Activated CD4-positive, CD25-positive, alpha-beta regulatory T cell treated with anti-CD3 and anti-CD28 coated beads, Interleukin-2, amount 50 U/mL, for 16 hours (primary cell): ENCODE measurements around the gene DGCR6.
"Not testable (repeated sequence)": the region's sequence is repeated elsewhere in the genome, so short reads cannot be mapped to it uniquely, and the experiment has no call there.

Source experiments
- DNase-seq: peaks from one replicate; pipeline ENCODE4 v3.0.0-alpha.2; 2020; ENCODE audit warnings: low read depth, low spot score

Gene DGCR6

DNA sequence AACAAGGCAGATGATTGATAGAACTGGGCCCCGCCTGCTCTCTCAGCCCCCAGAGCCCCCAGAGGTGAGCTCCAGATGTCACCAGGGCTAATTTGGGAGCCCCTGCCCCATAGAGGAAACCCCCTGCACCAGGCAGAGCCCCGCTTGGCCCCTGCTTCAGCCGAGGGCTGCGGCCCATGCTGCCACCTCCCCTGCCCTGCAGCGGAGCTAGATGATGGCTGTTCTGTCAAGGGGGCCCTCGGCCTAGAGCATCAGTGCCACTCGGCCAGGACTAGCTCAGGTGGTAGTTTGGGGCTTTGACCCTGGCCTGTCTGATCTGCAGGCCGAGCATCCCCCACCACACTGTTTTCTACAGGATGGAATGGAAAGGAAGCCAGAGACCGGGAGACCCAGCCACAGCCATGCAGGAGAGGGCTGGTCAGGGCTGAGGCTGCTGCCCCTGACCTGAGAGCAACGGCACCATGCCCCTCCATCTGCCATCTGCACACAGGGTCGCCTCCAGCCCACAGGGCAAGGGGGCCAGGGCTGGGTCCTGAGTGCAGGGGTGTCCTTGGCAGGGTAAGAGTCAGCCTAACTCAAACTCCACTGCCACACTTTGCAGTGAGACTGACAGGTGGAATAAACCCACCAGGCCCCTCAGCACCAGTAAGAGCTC, 54.2 kb downstream of the DGCR6 start:
- DNase-seq, result not testable (repeated sequence)

DNA sequence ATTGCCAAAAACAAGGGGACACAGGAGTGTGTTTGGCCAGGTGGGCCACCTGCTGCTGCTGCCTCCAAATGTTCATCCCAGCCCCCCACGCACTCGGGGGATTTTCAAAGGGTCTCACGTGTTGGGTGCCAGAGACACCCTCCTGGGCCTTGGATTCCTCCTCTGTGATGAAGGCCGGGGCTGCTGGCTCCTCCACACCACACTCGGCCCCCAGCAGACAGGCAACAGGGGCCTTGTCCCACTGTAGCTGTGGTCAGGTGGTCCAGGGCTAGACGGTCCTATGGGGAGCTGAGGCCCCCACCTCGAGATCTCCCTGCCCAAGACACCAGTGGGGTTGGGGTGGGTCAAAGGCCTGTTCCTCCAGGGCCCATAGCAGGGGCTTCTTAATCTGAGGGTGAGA, 55.1 kb downstream of the DGCR6 start:
- DNase-seq, result not testable (repeated sequence)
